HFFc6 (cell line): ENCODE measurements around the gene FBLN2. TPM values are rescaled to one million over a fixed set of nuclear protein-coding genes. Genes with fewer than 3 reads are reported as not detected.

Source experiments
- DNase-seq: peaks from one replicate; pipeline ENCODE4 v3.0.0-alpha.2; 2018
- H3K27ac Mint-ChIP-seq: 2 replicates; pipeline ENCODE4 v1.8.0; 2020; ENCODE audit warnings: mild to moderate bottlenecking, mixed read lengths
- H3K27me3 Mint-ChIP-seq: 2 replicates; pipeline ENCODE4 v1.8.0; 2021; ENCODE audit warnings: mild to moderate bottlenecking, moderate library complexity, mixed read lengths; ENCODE audit not compliant: insufficient read depth
- H3K36me3 Mint-ChIP-seq: 2 replicates; pipeline ENCODE4 v1.8.0; 2021; ENCODE audit warnings: low read depth, mixed read lengths
- H3K4me1 Mint-ChIP-seq: 2 replicates; pipeline ENCODE4 v1.8.0; 2020; ENCODE audit warnings: low read depth, mixed read lengths
- H3K4me3 Mint-ChIP-seq: 2 replicates; pipeline ENCODE4 v1.8.0; 2020; ENCODE audit warnings: mild to moderate bottlenecking, moderate library complexity, mixed read lengths
- H3K9me3 Mint-ChIP-seq: 2 replicates; pipeline ENCODE4 v1.8.0; 2020; ENCODE audit warnings: mild to moderate bottlenecking, mixed read lengths
- CTCF ChIP-seq: fragments of 200-600 bp; sonication (generic); IDR thresholded peaks from 2 replicates; pipeline ENCODE4 v1.5.0; 2021; ENCODE audit warnings: antibody characterized with exemption, mild to moderate bottlenecking
- total RNA-seq, 6 experiments: library from RNA; stranded (reverse); fragmentation: NEBNext Ultra II Directional; extraction: Animal tissue kit (Norgen Biotek cat#: 25700); gene quantifications; 2 replicates in 1 of 6; 3 replicates in 5 of 6; pipeline ENCODE4 v1.2.3, GENCODE V29; 2021

The FBLN2 gene
- total RNA-seq, 6 experiments from 2014 or later: 55.7 to 84.5 (median 69.4) TPM

GRCh38 chr3:13567684-13568514, 19.0 kb downstream of the FBLN2 start:
- peaks cover 20% of the 10 kb centered on the region for H3K4me1 Mint-ChIP-seq
- H3K4me3 Mint-ChIP-seq: no peak overlapping the region
- no peak for DNase-seq
- H3K36me3 Mint-ChIP-seq: no peaks in the 10 kb centered on the region
- H3K27ac Mint-ChIP-seq: no peak overlapping the region
- TF ChIP-seq CTCF: no peak
- H3K9me3 Mint-ChIP-seq: no peaks in the 10 kb centered on the region
- peaks cover 2% of the 10 kb centered on the region; the same call in 1 of the 2 replicates for H3K27me3 Mint-ChIP-seq

- Mint-ChIP-seq H3K4me1 (peaks cover 15% of the 10 kb centered on the region), H3K9me3 (no peaks in the 10 kb centered on the region), H3K27ac (no peak overlapping the region), H3K27me3 (peaks cover 2% of the 10 kb centered on the region), H3K4me3 (no peak overlapping the region), H3K36me3 (no peaks in the 10 kb centered on the region)
- DNase-seq: no peak
- TF ChIP-seq CTCF: no peak
These were observed 19.6 kb downstream of the FBLN2 start for GRCh38 chr3:13568515-13569028.

- Mint-ChIP-seq H3K27ac (no peak overlapping the region), H3K4me1 (peaks cover 10% of the 10 kb centered on the region), H3K36me3 (no peaks in the 10 kb centered on the region), H3K9me3 (no peaks in the 10 kb centered on the region), H3K4me3 (no peak overlapping the region), H3K27me3 (peaks cover 2% of the 10 kb centered on the region)
- TF ChIP-seq CTCF: no peak
- no peak for DNase-seq
These were observed 20.3 kb downstream of the FBLN2 start for GRCh38 chr3:13569201-13569600.

DNA sequence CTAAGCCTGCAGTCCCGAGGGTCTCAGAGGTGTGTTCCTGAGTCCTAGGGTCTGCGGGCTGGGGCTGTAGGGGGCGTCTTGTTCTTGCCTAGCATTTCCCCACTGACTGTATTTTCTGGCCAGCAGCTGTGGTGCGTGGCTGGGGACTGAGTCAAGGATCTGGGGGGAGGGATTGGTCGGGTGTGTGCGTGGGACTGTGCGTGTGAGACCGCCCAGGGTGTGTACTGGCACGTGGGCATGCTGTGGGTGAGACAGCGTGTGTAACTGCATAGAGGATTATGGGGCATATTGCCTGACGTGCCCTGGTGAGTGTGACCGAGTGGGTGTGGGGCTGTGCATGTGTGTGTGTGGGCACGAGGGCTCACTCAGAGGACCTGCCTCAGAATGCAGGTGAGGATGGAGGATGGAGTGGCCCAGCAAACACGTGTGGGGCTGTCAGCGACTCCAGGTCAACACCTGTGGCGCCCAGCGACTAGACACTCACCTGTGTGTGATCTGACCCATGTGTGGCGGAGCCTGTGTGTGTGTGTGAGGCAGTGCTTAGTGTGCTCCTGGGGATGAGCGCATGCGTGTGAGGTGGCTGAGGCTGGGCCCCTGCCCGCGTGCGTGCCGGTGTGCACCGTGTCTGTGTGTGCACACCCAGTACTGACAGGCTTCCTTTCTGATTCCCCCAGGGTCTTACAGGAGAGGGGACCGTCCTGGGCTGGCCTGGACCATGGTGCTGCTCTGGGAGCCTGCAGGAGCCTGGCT, 20.9 kb downstream of the FBLN2 start:
- TF ChIP-seq CTCF: no peak
- no peak for DNase-seq
- Mint-ChIP-seq H3K36me3 (no peaks in the 10 kb centered on the region), H3K4me1 (peaks cover 12% of the 10 kb centered on the region), H3K27me3 (peaks cover 2% of the 10 kb centered on the region), H3K9me3 (no peaks in the 10 kb centered on the region), H3K27ac (peak overlapping the region; percentile 1; the same call in 1 of the 2 replicates), H3K4me3 (no peak overlapping the region)

- peaks cover 20% of the 10 kb centered on the region for H3K4me1 Mint-ChIP-seq
These were observed 21.7 kb downstream of the FBLN2 start for GRCh38 chr3:13570391-13571194.

More at GRCh38 chr3:13570391-13571194, 21.7 kb downstream of the FBLN2 start:
- TF ChIP-seq CTCF: no peak; the same call in 1 of the 2 replicates
- Mint-ChIP-seq H3K9me3 (no peaks in the 10 kb centered on the region), H3K4me3 (no peak overlapping the region), H3K27ac (no peak overlapping the region), H3K27me3 (peaks cover 2% of the 10 kb centered on the region), H3K36me3 (no peaks in the 10 kb centered on the region)
- DNase-seq: no peak
